Heart right ventricle (tissue), 16 donors: ENCODE data around the gene DGKE. TPM values are rescaled to one million over a fixed set of nuclear protein-coding genes. Genes with fewer than 3 reads are reported as not detected.

Experiments used
- ATAC-seq, 8 donors: fragments of 200-7000 bp; cut with Tn5 transposase; one replicate each; pipeline ENCODE4 v1.9.1; 2020; ENCODE audit warnings: mild to moderate bottlenecking in 8 of 8, moderate library complexity in 8 of 8, moderate number of reproducible peaks in 1 of 8
- DNase-seq, 2 donors: peaks; one replicate each; pipeline ENCODE4 v3.0.0-alpha.2; 2020
- H3K27ac ChIP-seq, 10 donors: fragments of 200-600 bp; sonication (generic) in 2 of 10; one replicate each; pipeline versions ENCODE4 v1.5.0 to v1.8.0; 2020 to 2022; ENCODE audit warnings: mild to moderate bottlenecking in 3 of 10
- H3K27me3 ChIP-seq, 7 donors: fragments of 200-600 bp; one replicate each; pipeline ENCODE4 v1.8.0; 2021 to 2022; ENCODE audit warnings: mild to moderate bottlenecking in 2 of 7
- H3K36me3 ChIP-seq, 9 donors: fragments of 200-600 bp; sonication (generic) in 1 of 9; one replicate each; pipeline versions ENCODE4 v1.5.0 to v1.8.0; 2020 to 2022; ENCODE audit warnings: mild to moderate bottlenecking in 2 of 9
- H3K4me1 ChIP-seq, 9 donors: fragments of 200-600 bp; sonication (generic) in 1 of 9; one replicate each; pipeline versions ENCODE4 v1.5.0 to v1.8.0; 2020 to 2022; ENCODE audit warnings: mild to moderate bottlenecking in 4 of 9
- H3K4me3 ChIP-seq, 10 donors: fragments of 200-600 bp; sonication (generic) in 2 of 10; one replicate each; pipeline versions ENCODE4 v1.5.0 to v1.8.0; 2020 to 2022; ENCODE audit warnings: mild to moderate bottlenecking in 7 of 10, moderate library complexity in 2 of 10
- H3K9me3 ChIP-seq, 11 donors: fragments of 200-600 bp in 10 of 11; sonication (generic) in 2 of 11; one replicate each; pipeline versions ENCODE4 v1.5.0 to v1.8.0; 2013 to 2022; ENCODE audit warnings: mild to moderate bottlenecking in 2 of 11, control low read depth in 1 of 11, moderate library complexity in 1 of 11
- CTCF ChIP-seq, 9 donors: fragments of 200-600 bp; sonication (generic) in 2 of 9; IDR thresholded peaks; one replicate each; pipeline versions ENCODE4 v1.5.0 to v1.8.0; 2021 to 2022; ENCODE audit warnings: antibody characterized with exemption in 9 of 9, mild to moderate bottlenecking in 5 of 9, moderate library complexity in 1 of 9
- WGBS, 2 donors: extraction: QIAGEN DNeasy Blood & Tissue Kit; methylation state at CpG; one replicate each; pipeline ENCODE4 v1.1.7; 2013; ENCODE audit warnings: inconsistent platforms in 1 of 2; 5-methylcytosine and 5-hydroxymethylcytosine counted together
- intact Hi-C, 10 donors: fragments of 100-400 bp; cut with DNase I; formaldehyde crosslinking; loops; one replicate each; pipeline versions ENCODE4 v1.11.1 to v1.14.2; 2022
- polyA plus RNA-seq, 2 donors: library from polyadenylated mRNA; stranded (reverse); fragments of 200-250 nt; gene quantifications; one replicate each; pipeline ENCODE4 v1.2.3, GENCODE V29; 2013
- total RNA-seq, 10 donors: library from RNA; stranded (reverse); fragmentation: NEBNext Ultra II Directional in 3 of 10; extraction: Animal tissue kit (Norgen Biotek cat#: 25700) in 3 of 10; gene quantifications; one replicate each; pipeline versions ENCODE4 v1.2.1 to v1.2.4, GENCODE V29; 2021 to 2023
- donor health status: Arrhythmogenic right ventricular cardiomyopathy.
- donor health status: ischemic (EF 13 %, LVEDD 7.1; RV severe dilation, severe dysfunction).
- donor health status: healthy with polysubstance abuse.
- donor health status: DM: no; HTN: yes; CAD: no.
- donor health status: DM: no; HTN: no; CAD: no.
- donor health status: ischemic (EF 25% LVEDD 6.9; RV normal size, moderate dysfunction).
- donor health status: ischemic (EF 25% LVEDD 5.7; RV mildly dilated, moderate dysfunction).
- donor health status: healthy.
- donor health status: DM: yes; HTN: yes; CAD: no.
- donor health status: Ischemic cardiomyopathy.
- donor health status: ischemic (EF 35%, LVEDD 5.7; RV mildly dilated, moderate dysfunction).
- donor health status: nonischemic (EF 11% LVEDD 7.7; RV severe dilation, severe dysfunction).
- donor health status: DM: yes; HTN: yes; CAD: no.
- donor health status: PGD.
- donor health status: ischemic (EF 29% LVEDD 5.4; RV normal size, mild dysfunction).
- donor health status: nonischemic (EF 23%, LVEDD 6.1; RV moderate dilation, normal function).

Gene DGKE
- total and polyA plus RNA-seq, 12 donors, result 0.71 to 5.3 (median 2.7) TPM

GRCh38 chr17:56876766-56877179, 42.8 kb downstream of the DGKE start:
- H3K27me3 ChIP-seq, result no peaks in the 10 kb centered on the region
- no peak for TF ChIP-seq CTCF (IDR thresholded peaks at IDR 0.05)
- no peak overlapping the region for H3K4me3 ChIP-seq
- ATAC-seq (peak in 5 of 8 donors; percentile 33 to 92 (median 65)), DNase-seq (no peak)
- peaks cover 0 to 12% (median 0%) of the 10 kb centered on the region in 9 donors for H3K4me1 ChIP-seq
- 51 to 54% methylated on average over 7 of the region's 7 CpGs for WGBS, 2 donors
- intact Hi-C loops, result no loop called here
- peaks cover 0 to 5% (median 0%) of the 10 kb centered on the region in 11 donors for H3K9me3 ChIP-seq
- H3K36me3 ChIP-seq, result peaks cover 0 to 4% (median 0%) of the 10 kb centered on the region in 9 donors
- H3K27ac ChIP-seq, result no peak overlapping the region

GRCh38 chr17:56879280-56879679, 45.3 kb downstream of the DGKE start:
- peaks cover 0 to 5% (median 0%) of the 10 kb centered on the region in 11 donors for H3K9me3 ChIP-seq
- intact Hi-C loops, result no loop called here
- WGBS, 2 donors, result 90 to 93% methylated on average over 7 of the region's 7 CpGs
- TF ChIP-seq CTCF (IDR thresholded peaks at IDR 0.05), result no peak
- no peak overlapping the region for H3K4me3 ChIP-seq
- DNase-seq, result no peak
- H3K27ac ChIP-seq, result no peak overlapping the region
- no peak for ATAC-seq
- peaks cover 0 to 5% (median 0%) of the 10 kb centered on the region in 9 donors for H3K36me3 ChIP-seq
- H3K4me1 ChIP-seq, result peaks cover 0 to 12% (median 0%) of the 10 kb centered on the region in 9 donors
- no peaks in the 10 kb centered on the region for H3K27me3 ChIP-seq

- peak in 3 of 8 donors; percentile 15 to 52 (median 47) for ATAC-seq
- TF ChIP-seq CTCF (IDR thresholded peaks at IDR 0.05), result no peak
- Histone ChIP-seq H3K27me3 (no peaks in the 10 kb centered on the region), H3K4me3 (no peak overlapping the region), H3K9me3 (peaks cover 0 to 5% (median 0%) of the 10 kb centered on the region in 11 donors), H3K4me1 (peaks cover 0 to 12% (median 0%) of the 10 kb centered on the region in 9 donors), H3K36me3 (peaks cover 0 to 5% (median 0%) of the 10 kb centered on the region in 9 donors), H3K27ac (no peak overlapping the region)
- intact Hi-C loops, result no loop called here
- 63 to 69% methylated on average over 3 of the region's 3 CpGs for WGBS, 2 donors
- DNase-seq, result no peak
Measured at GRCh38 chr17:56880133-56880532, 46.2 kb downstream of the DGKE start.

GRCh38 chr17:56880571-56880970, 46.6 kb downstream of the DGKE start:
- 76 to 82% methylated on average over 8 of the region's 8 CpGs for WGBS, 2 donors
- H3K4me1 ChIP-seq, result peaks cover 0 to 14% (median 0%) of the 10 kb centered on the region in 9 donors
- H3K36me3 ChIP-seq, result peaks cover 0 to 5% (median 0%) of the 10 kb centered on the region in 9 donors
- TF ChIP-seq CTCF (IDR thresholded peaks at IDR 0.05), result no peak
- no peak overlapping the region for H3K27ac ChIP-seq
- H3K4me3 ChIP-seq, result no peak overlapping the region
- H3K9me3 ChIP-seq, result peaks cover 0 to 5% (median 0%) of the 10 kb centered on the region in 11 donors
- DNase-seq (no peak), ATAC-seq (no peak)
- H3K27me3 ChIP-seq, result no peaks in the 10 kb centered on the region
- intact Hi-C loops, result no loop called here
